IMR-90 (cell line): ENCODE measurements around the gene LFNG. TPM values are rescaled to one million over a fixed set of nuclear protein-coding genes. Genes with fewer than 3 reads are reported as not detected.
A peak's percentile ranks its signal among the peaks of the same experiment; 100 is the strongest.

Experiments used
- ATAC-seq: fragments of 200-7000 bp; cut with Tn5 transposase; 2 replicates; pipeline ENCODE4 v1.9.1; 2020; ENCODE audit warnings: low read depth, mild to moderate bottlenecking, moderate library complexity
- BruUV-seq: library from RNA; stranded (reverse); fragments of 400-500 nt; replicated peaks from 2 replicates; lab custom pipeline; 2021; lab: Mats Ljungman, UMichigan
- CTCF ChIA-PET: fragments of 300-600 bp; formaldehyde crosslinking; extraction: SDS; loops from one replicate; lab custom pipeline; 2021; ENCODE audit warnings: antibody characterized with exemption; lab: Yijun Ruan, JAX
- POLR2A ChIA-PET: fragments of 300-600 bp; sonication (Branson Sonifier 250); formaldehyde crosslinking; loops from one replicate; lab custom pipeline; 2022; ENCODE audit warnings: antibody characterized with exemption; ENCODE audit not compliant: unreplicated experiment; lab: Charles Lee
- DNase-seq: peaks from one replicate; pipeline ENCODE4 v3.0.0; 2013
- H2AFZ ChIP-seq: replicated peaks from 2 replicates; pipeline ENCODE3; 2013; ENCODE audit warnings: low read length, mild to moderate bottlenecking; ENCODE audit not compliant: poor library complexity
- H2AK5ac ChIP-seq: 2 replicates; pipeline ENCODE4 v1.6.1; 2013; ENCODE audit warnings: low read depth, low read length, inconsistent platforms
- H2AK9ac ChIP-seq: replicated peaks from 2 replicates; pipeline ENCODE3; 2013; ENCODE audit warnings: mild to moderate bottlenecking, low read depth, low read length, moderate library complexity; ENCODE audit not compliant: poor library complexity
- H2BK120ac ChIP-seq: 2 replicates; pipeline ENCODE4 v1.6.1; 2013; ENCODE audit warnings: low read depth, low read length, inconsistent platforms
- H2BK15ac ChIP-seq: 3 replicates; pipeline ENCODE4 v1.6.1; 2013; ENCODE audit warnings: low read depth, low read length, inconsistent platforms
- H2BK20ac ChIP-seq: 2 replicates; pipeline ENCODE4 v1.6.1; 2013; ENCODE audit warnings: low read depth, mild to moderate bottlenecking, inconsistent platforms, low read length, moderate library complexity
- H2BK5ac ChIP-seq: 2 replicates; pipeline ENCODE4 v1.6.1; 2013; ENCODE audit warnings: mild to moderate bottlenecking, low read depth, low read length, inconsistent platforms; ENCODE audit not compliant: poor library complexity, severe bottlenecking
- H3K14ac ChIP-seq: replicated peaks from 2 replicates; pipeline ENCODE4 v1.6.1; 2013; ENCODE audit warnings: low read depth, low read length, inconsistent platforms
- H3K18ac ChIP-seq: 2 replicates; pipeline ENCODE4 v1.6.1; 2013; ENCODE audit warnings: low read depth, low read length, control low read depth
- H3K23ac ChIP-seq: 2 replicates; pipeline ENCODE4 v1.6.1; 2013; ENCODE audit warnings: low read depth, low read length, inconsistent platforms
- H3K27ac ChIP-seq: 2 replicates; pipeline ENCODE4 v1.5.1; 2013; ENCODE audit warnings: mild to moderate bottlenecking, control low read depth, low read length; ENCODE audit not compliant: insufficient read depth
- H3K27me3 ChIP-seq: 2 replicates; pipeline ENCODE4 v1.6.1; 2013; ENCODE audit warnings: low read length; ENCODE audit not compliant: control insufficient read depth, insufficient read depth
- H3K36me3 ChIP-seq: 2 replicates; pipeline ENCODE4 v1.6.1; 2013; ENCODE audit warnings: low read length, mixed read lengths; ENCODE audit not compliant: control insufficient read depth, insufficient read depth
- H3K4ac ChIP-seq: 2 replicates; pipeline ENCODE4 v1.6.1; 2013; ENCODE audit warnings: low read depth, low read length, inconsistent platforms
- H3K4me1 ChIP-seq: 2 replicates; pipeline ENCODE4 v1.6.1; 2013; ENCODE audit warnings: low read length, mixed read lengths; ENCODE audit not compliant: control insufficient read depth, insufficient read depth
- H3K4me2 ChIP-seq: 2 replicates; pipeline ENCODE4 v1.6.1; 2013; ENCODE audit warnings: low read depth, mild to moderate bottlenecking, control low read depth, low read length, moderate library complexity
- H3K4me3 ChIP-seq: 2 replicates; pipeline ENCODE4 v1.5.1; 2013; ENCODE audit warnings: low read depth, mild to moderate bottlenecking, control low read depth, low read length, moderate library complexity; ENCODE audit not compliant: insufficient read depth
- H3K56ac ChIP-seq: 2 replicates; pipeline ENCODE4 v1.6.1; 2013; ENCODE audit warnings: low read length, inconsistent platforms; ENCODE audit not compliant: insufficient read depth; ENCODE audit errors: extremely low read depth
- H3K79me1 ChIP-seq, 2 experiments: 2 replicates each; pipeline ENCODE4 v1.6.1; 2013; ENCODE audit warnings: low read length in 2 of 2, inconsistent platforms in 1 of 2, low read depth in 1 of 2
- H3K9ac ChIP-seq: 2 replicates; pipeline ENCODE4 v1.6.1; 2013; ENCODE audit warnings: low read depth, low read length, control low read depth
- H3K9me1 ChIP-seq: 2 replicates; pipeline ENCODE4 v1.6.1; 2013; ENCODE audit warnings: low read length, inconsistent platforms; ENCODE audit not compliant: insufficient read depth
- H3K9me3 ChIP-seq: 2 replicates; pipeline ENCODE4 v1.6.1; 2013; ENCODE audit warnings: low read length; ENCODE audit not compliant: control insufficient read depth, insufficient read depth
- H4K20me1 ChIP-seq: 2 replicates; pipeline ENCODE4 v1.6.1; 2013; ENCODE audit warnings: low read length, inconsistent platforms; ENCODE audit not compliant: insufficient read depth
- H4K5ac ChIP-seq: 2 replicates; pipeline ENCODE4 v1.6.1; 2013; ENCODE audit warnings: mild to moderate bottlenecking, low read depth, low read length, control low read depth
- H4K8ac ChIP-seq, 2 experiments: 2 replicates each; pipeline ENCODE4 v1.6.1; 2013; ENCODE audit warnings: low read depth in 2 of 2, low read length in 2 of 2, control low read depth in 1 of 2, inconsistent platforms in 1 of 2
- H4K91ac ChIP-seq: 2 replicates; pipeline ENCODE4 v1.6.1; 2013; ENCODE audit warnings: low read depth, low read length, inconsistent platforms; ENCODE audit not compliant: insufficient read depth
- BHLHE40 ChIP-seq: fragments of 150-350 bp; IDR thresholded peaks from 2 replicates; pipeline ENCODE4 v1.6.1; 2016; ENCODE audit warnings: mild to moderate bottlenecking, low read depth, low read length
- WGBS, 2 experiments: methylation state at CpG; one replicate each; pipeline versions ENCODE4 v1.1.5 to v1.1.7; 2013; ENCODE audit warnings: missing lambda C conversion rate in 2 of 2; ENCODE audit not compliant: insufficient read length in 1 of 2; ENCODE audit errors: extremely low coverage in 2 of 2; 5-methylcytosine and 5-hydroxymethylcytosine counted together
- dilution Hi-C: fragments of 300-500 bp; cut with HindIII; formaldehyde crosslinking; loops from one replicate; pipeline ENCODE4 v1.14.3; 2018; ENCODE audit warnings: low sequenced_read_pairs; ENCODE audit not compliant: unreplicated experiment
- in situ Hi-C: fragments of 300-500 bp; cut with MboI; formaldehyde crosslinking; loops from 3 replicates; pipeline ENCODE4 v1.14.3; 2019; ENCODE audit warnings: low sequenced_read_pairs, inconsistent platforms, mixed read lengths
- intact Hi-C: fragments of 100-400 bp; cut with micrococcal nuclease; formaldehyde crosslinking; loops from 2 replicates; pipeline ENCODE4 v1.10.0; 2022
- polyA plus RNA-seq, 3 experiments: library from polyadenylated mRNA; depleted of rRNA; stranded (reverse); fragments of >200 nt; gene quantifications; 2 replicates each; pipeline ENCODE4 v1.2.3, GENCODE V29; 2012; ENCODE audit warnings: low replicate concordance in 1 of 3
- total RNA-seq: library from RNA; depleted of rRNA; stranded (reverse); fragments of >200 nt; gene quantifications from 2 replicates; pipeline ENCODE4 v1.2.3, GENCODE V29; 2012
- TF ChIP-seq, protein P1 (sequence below): fragments of 150-350 bp; IDR thresholded peaks from 2 replicates; pipeline ENCODE4 v1.6.1; 2017; ENCODE audit warnings: mild to moderate bottlenecking, antibody characterized with exemption, low read length, low read depth
- TF ChIP-seq, protein P2 (sequence below): fragments of 150-350 bp; IDR thresholded peaks from 2 replicates; pipeline ENCODE4 v1.6.1; 2016; ENCODE audit warnings: low read depth, mild to moderate bottlenecking, low read length, moderate library complexity, borderline replicate concordance

LFNG gene
- total and polyA plus RNA-seq, 2 of the 4 experiments (the other 2 are of a cell fraction): 1.8 to 5.1 TPM

DNA sequence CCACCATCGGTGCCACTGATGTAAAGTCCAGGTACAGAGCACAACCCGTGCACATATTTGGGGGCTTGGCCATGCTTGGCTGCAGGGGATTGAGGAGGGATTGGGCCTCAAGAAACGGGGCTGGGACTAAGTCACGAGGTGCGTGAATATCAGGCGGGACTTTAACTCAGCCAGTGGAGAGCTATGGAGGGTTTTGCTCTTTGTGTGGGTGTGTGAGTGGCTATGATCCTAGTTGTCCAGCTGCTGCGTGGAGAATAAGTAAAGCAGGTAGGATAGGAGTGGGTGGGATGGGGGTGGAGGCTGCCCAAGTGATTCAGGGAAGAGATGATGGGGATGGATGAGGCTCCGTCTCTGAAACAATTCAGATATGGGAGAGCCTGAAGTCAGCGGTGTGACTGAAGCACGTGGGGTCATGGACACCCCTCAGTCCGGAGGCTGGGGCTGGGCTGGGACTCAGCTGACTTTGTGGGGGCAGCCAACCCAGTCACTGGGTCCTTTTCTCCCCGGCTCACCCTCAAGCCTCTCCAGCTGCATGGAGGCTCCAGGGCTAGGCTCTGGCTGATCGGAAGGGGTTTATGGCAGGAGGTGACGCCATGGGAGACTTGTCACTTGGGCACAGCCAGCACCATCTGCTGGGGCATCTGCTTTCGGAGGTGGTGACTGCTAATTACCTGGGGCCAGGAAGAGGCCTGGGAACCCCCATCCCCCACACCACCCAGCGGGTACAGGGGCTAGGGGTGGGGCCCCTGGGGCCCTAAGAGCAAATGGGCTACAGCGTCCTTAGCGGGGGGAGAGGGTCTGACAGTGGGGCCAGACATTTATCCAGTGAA is 1.7 kb upstream of the LFNG start:
- H2AK9ac ChIP-seq: peak overlapping the region; percentile 83
- peak overlapping the region; percentile 77 for H4K91ac ChIP-seq
- peak overlapping the region; percentile 66 for H2BK5ac ChIP-seq
- peak overlapping the region; percentile 92 for H2AK5ac ChIP-seq
- peak overlapping the region; percentile 72 for H3K14ac ChIP-seq
- no peak overlapping the region for H3K56ac ChIP-seq
- H3K23ac ChIP-seq: peak overlapping the region; percentile 31
- peak overlapping the region; percentile 92 for H3K4ac ChIP-seq
- TF ChIP-seq, protein P1, sequence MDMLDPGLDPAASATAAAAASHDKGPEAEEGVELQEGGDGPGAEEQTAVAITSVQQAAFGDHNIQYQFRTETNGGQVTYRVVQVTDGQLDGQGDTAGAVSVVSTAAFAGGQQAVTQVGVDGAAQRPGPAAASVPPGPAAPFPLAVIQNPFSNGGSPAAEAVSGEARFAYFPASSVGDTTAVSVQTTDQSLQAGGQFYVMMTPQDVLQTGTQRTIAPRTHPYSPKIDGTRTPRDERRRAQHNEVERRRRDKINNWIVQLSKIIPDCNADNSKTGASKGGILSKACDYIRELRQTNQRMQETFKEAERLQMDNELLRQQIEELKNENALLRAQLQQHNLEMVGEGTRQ: peak; percentile 61
- TF ChIP-seq, protein P2, sequence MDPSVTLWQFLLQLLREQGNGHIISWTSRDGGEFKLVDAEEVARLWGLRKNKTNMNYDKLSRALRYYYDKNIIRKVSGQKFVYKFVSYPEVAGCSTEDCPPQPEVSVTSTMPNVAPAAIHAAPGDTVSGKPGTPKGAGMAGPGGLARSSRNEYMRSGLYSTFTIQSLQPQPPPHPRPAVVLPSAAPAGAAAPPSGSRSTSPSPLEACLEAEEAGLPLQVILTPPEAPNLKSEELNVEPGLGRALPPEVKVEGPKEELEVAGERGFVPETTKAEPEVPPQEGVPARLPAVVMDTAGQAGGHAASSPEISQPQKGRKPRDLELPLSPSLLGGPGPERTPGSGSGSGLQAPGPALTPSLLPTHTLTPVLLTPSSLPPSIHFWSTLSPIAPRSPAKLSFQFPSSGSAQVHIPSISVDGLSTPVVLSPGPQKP: no peak
- TF ChIP-seq BHLHE40: peak; percentile 5; the same call in 1 of the 2 replicates
- H3K36me3 ChIP-seq: no peaks in the 10 kb centered on the region
- dilution Hi-C loops (no loop called here), intact Hi-C loops (loop anchor here (2.0 kb wide), 1 partner anchor 19 kb away; no protein-coding TSS in a partner anchor), in situ Hi-C loops (no loop called here)
- peak overlapping the region; percentile 35 to 59; a peak in 3 of 4 replicates for H4K8ac ChIP-seq
- H3K4me1 ChIP-seq: peaks cover 27% of the 10 kb centered on the region
- peak overlapping the region; percentile 38 for H3K18ac ChIP-seq
- H3K4me3 ChIP-seq: no peak overlapping the region
- POLR2A ChIA-PET: no interaction called here
- ATAC-seq (no peak), DNase-seq (peak; percentile 61)
- no TSS peak for BruUV-seq
- H2AFZ ChIP-seq: peak overlapping the region; percentile 80
- H4K5ac ChIP-seq: no peak overlapping the region
- H2BK20ac ChIP-seq: peak overlapping the region; percentile 79
- H4K20me1 ChIP-seq: 0 out of 2 replicates have a peak, but pooled peaks cover 9% of the 10 kb centered on the region
- 0 out of 2 replicates have a peak, but pooled peaks cover 1% of the 10 kb centered on the region for H3K27me3 ChIP-seq
- no peaks in the 10 kb centered on the region for H3K9me3 ChIP-seq
- peak overlapping the region; percentile 95 for H2BK15ac ChIP-seq
- peaks cover 0 to 8% of the 10 kb centered on the region in 2 experiments; a peak in 2 of 4 replicates for H3K79me1 ChIP-seq
- no peak overlapping the region for H3K9ac ChIP-seq
- H2BK120ac ChIP-seq: peak overlapping the region; percentile 92
- CTCF ChIA-PET: interaction anchor here (0.6 to 1.3 kb wide), 2 partner anchors 31 to 49 kb away, joined by 3 read pairs; no protein-coding TSS in a partner anchor
- H3K4me2 ChIP-seq: no peak overlapping the region
- peak overlapping the region; percentile 51; the same call in 1 of the 2 replicates for H3K27ac ChIP-seq
- peaks cover 16% of the 10 kb centered on the region for H3K9me1 ChIP-seq
- WGBS, 2 experiments: 38% methylated on average over 8 of the region's 18 CpGs; no CpG with 5 or more reads in 1 of the 2 experiments
